Activated T-cell treated with anti-CD3 and anti-CD28 coated beads, Interleukin-2, amount 50 U/mL, for 24 hours (primary cell): Measurements from ENCODE around the gene ABLIM2.
A peak's percentile ranks its signal among the peaks of the same experiment; 100 is the strongest.

ENCODE experiments used
- DNase-seq: peaks from one replicate; pipeline ENCODE4 v3.0.0-alpha.2; 2020
- H3K27ac Mint-ChIP-seq: 2 replicates; pipeline ENCODE4 v1.8.0; 2020; ENCODE audit warnings: mild to moderate bottlenecking, mixed read lengths
- H3K27me3 Mint-ChIP-seq: 2 replicates; pipeline ENCODE4 v1.8.0; 2020; ENCODE audit warnings: mixed read lengths
- H3K36me3 Mint-ChIP-seq: 2 replicates; pipeline ENCODE4 v1.8.0; 2020; ENCODE audit warnings: low read depth, mixed read lengths
- H3K4me1 Mint-ChIP-seq: 2 replicates; pipeline ENCODE4 v1.8.0; 2020; ENCODE audit warnings: low read depth, mixed read lengths
- H3K4me3 Mint-ChIP-seq: 2 replicates; pipeline ENCODE4 v1.8.0; 2020; ENCODE audit warnings: mild to moderate bottlenecking, moderate library complexity, mixed read lengths
- H3K9me3 Mint-ChIP-seq: 2 replicates; pipeline ENCODE4 v1.8.0; 2020; ENCODE audit warnings: mixed read lengths

ABLIM2 gene

GRCh38 chr4:8171984-8172924 lies 13.6 kb upstream of the ABLIM2 start:
- DNase-seq: peak; percentile 49
- peaks cover 22% of the 10 kb centered on the region for H3K27me3 Mint-ChIP-seq
- peaks cover 10% of the 10 kb centered on the region for H3K4me1 Mint-ChIP-seq
- peaks cover 10% of the 10 kb centered on the region for H3K9me3 Mint-ChIP-seq
- no peak overlapping the region for H3K4me3 Mint-ChIP-seq
- no peak overlapping the region for H3K27ac Mint-ChIP-seq
- no peaks in the 10 kb centered on the region for H3K36me3 Mint-ChIP-seq

- Mint-ChIP-seq H3K27me3 (peaks cover 22% of the 10 kb centered on the region), H3K36me3 (no peaks in the 10 kb centered on the region), H3K9me3 (peaks cover 10% of the 10 kb centered on the region), H3K4me1 (peaks cover 10% of the 10 kb centered on the region), H3K4me3 (no peak overlapping the region), H3K27ac (no peak overlapping the region)
- no peak for DNase-seq
Observed at GRCh38 chr4:8171266-8171665, 12.7 kb upstream of the ABLIM2 start.

GRCh38 chr4:8170341-8170740 lies 11.7 kb upstream of the ABLIM2 start:
- Mint-ChIP-seq H3K4me1 (peaks cover 10% of the 10 kb centered on the region), H3K4me3 (no peak overlapping the region), H3K36me3 (no peaks in the 10 kb centered on the region), H3K27me3 (peaks cover 22% of the 10 kb centered on the region), H3K27ac (no peak overlapping the region), H3K9me3 (peaks cover 10% of the 10 kb centered on the region)
- DNase-seq: no peak

- H3K9me3 Mint-ChIP-seq: peaks cover 10% of the 10 kb centered on the region
- H3K36me3 Mint-ChIP-seq: no peaks in the 10 kb centered on the region
- H3K27me3 Mint-ChIP-seq: peaks cover 22% of the 10 kb centered on the region
- peaks cover 10% of the 10 kb centered on the region for H3K4me1 Mint-ChIP-seq
- H3K27ac Mint-ChIP-seq: no peak overlapping the region
- DNase-seq: no peak
- no peak overlapping the region for H3K4me3 Mint-ChIP-seq
Observed at GRCh38 chr4:8169763-8170162, 11.2 kb upstream of the ABLIM2 start.

- no peak overlapping the region for H3K4me3 Mint-ChIP-seq
- peaks cover 10% of the 10 kb centered on the region for H3K9me3 Mint-ChIP-seq
- no peak for DNase-seq
- no peak overlapping the region for H3K27ac Mint-ChIP-seq
- H3K36me3 Mint-ChIP-seq: no peaks in the 10 kb centered on the region
- H3K27me3 Mint-ChIP-seq: peaks cover 22% of the 10 kb centered on the region
- peaks cover 10% of the 10 kb centered on the region for H3K4me1 Mint-ChIP-seq
Observed at GRCh38 chr4:8168832-8169598, 10.4 kb upstream of the ABLIM2 start.

- Mint-ChIP-seq H3K9me3 (peaks cover 10% of the 10 kb centered on the region), H3K27ac (no peak overlapping the region), H3K4me1 (peaks cover 10% of the 10 kb centered on the region), H3K27me3 (peaks cover 22% of the 10 kb centered on the region), H3K4me3 (no peak overlapping the region), H3K36me3 (no peaks in the 10 kb centered on the region)
- DNase-seq: no peak
Observed at GRCh38 chr4:8168232-8168631, 9.6 kb upstream of the ABLIM2 start.

GRCh38 chr4:8167815-8168214 lies 9.2 kb upstream of the ABLIM2 start:
- Mint-ChIP-seq H3K27ac (no peak overlapping the region), H3K36me3 (no peaks in the 10 kb centered on the region), H3K4me3 (no peak overlapping the region), H3K4me1 (peaks cover 10% of the 10 kb centered on the region), H3K9me3 (peaks cover 10% of the 10 kb centered on the region), H3K27me3 (peaks cover 22% of the 10 kb centered on the region)
- no peak for DNase-seq

- Mint-ChIP-seq H3K4me3 (no peak overlapping the region), H3K36me3 (no peaks in the 10 kb centered on the region), H3K27ac (no peak overlapping the region), H3K9me3 (peaks cover 10% of the 10 kb centered on the region), H3K4me1 (peaks cover 8% of the 10 kb centered on the region), H3K27me3 (peaks cover 20% of the 10 kb centered on the region)
- DNase-seq: no peak
Observed at GRCh38 chr4:8167291-8167690, 8.7 kb upstream of the ABLIM2 start.

GRCh38 chr4:8165374-8165896 lies 6.8 kb upstream of the ABLIM2 start:
- Mint-ChIP-seq H3K27me3 (peaks cover 7% of the 10 kb centered on the region), H3K4me3 (no peak overlapping the region), H3K36me3 (no peaks in the 10 kb centered on the region), H3K9me3 (peaks cover 10% of the 10 kb centered on the region), H3K27ac (no peak overlapping the region), H3K4me1 (peaks cover 2% of the 10 kb centered on the region)
- no peak for DNase-seq

GRCh38 chr4:8164687-8165086 lies 6.1 kb upstream of the ABLIM2 start:
- Mint-ChIP-seq H3K4me1 (peaks cover 5% of the 10 kb centered on the region), H3K9me3 (peaks cover 10% of the 10 kb centered on the region), H3K27me3 (no peaks in the 10 kb centered on the region), H3K36me3 (no peaks in the 10 kb centered on the region), H3K4me3 (no peak overlapping the region), H3K27ac (no peak overlapping the region)
- no peak for DNase-seq

GRCh38 chr4:8164194-8164565 lies 5.6 kb upstream of the ABLIM2 start:
- Mint-ChIP-seq H3K4me3 (no peak overlapping the region), H3K27me3 (no peaks in the 10 kb centered on the region), H3K4me1 (peaks cover 9% of the 10 kb centered on the region), H3K27ac (no peak overlapping the region), H3K36me3 (no peaks in the 10 kb centered on the region), H3K9me3 (peaks cover 10% of the 10 kb centered on the region)
- DNase-seq: no peak

- H3K36me3 Mint-ChIP-seq: peaks cover 2% of the 10 kb centered on the region
- peaks cover 13% of the 10 kb centered on the region for H3K4me1 Mint-ChIP-seq
- H3K27ac Mint-ChIP-seq: no peak overlapping the region
- peaks cover 9% of the 10 kb centered on the region for H3K9me3 Mint-ChIP-seq
- no peak for DNase-seq
- H3K27me3 Mint-ChIP-seq: no peaks in the 10 kb centered on the region
- H3K4me3 Mint-ChIP-seq: no peak overlapping the region
Observed at GRCh38 chr4:8163436-8164193, 5.0 kb upstream of the ABLIM2 start.

- peaks cover 3% of the 10 kb centered on the region for H3K9me3 Mint-ChIP-seq
- no peaks in the 10 kb centered on the region for H3K27me3 Mint-ChIP-seq
- H3K27ac Mint-ChIP-seq: no peak overlapping the region
- peaks cover 13% of the 10 kb centered on the region for H3K4me1 Mint-ChIP-seq
- no peak for DNase-seq
- H3K36me3 Mint-ChIP-seq: peaks cover 2% of the 10 kb centered on the region
- H3K4me3 Mint-ChIP-seq: no peak overlapping the region
Observed at GRCh38 chr4:8163026-8163425, 4.4 kb upstream of the ABLIM2 start.

- no peak for DNase-seq
Observed at GRCh38 chr4:8162625-8163024, 4.0 kb upstream of the ABLIM2 start.

More at GRCh38 chr4:8162625-8163024, 4.0 kb upstream of the ABLIM2 start:
- Mint-ChIP-seq H3K27me3 (peaks cover 2% of the 10 kb centered on the region), H3K4me3 (no peak overlapping the region), H3K9me3 (peaks cover 2% of the 10 kb centered on the region), H3K36me3 (peaks cover 2% of the 10 kb centered on the region), H3K4me1 (peaks cover 13% of the 10 kb centered on the region), H3K27ac (no peak overlapping the region)
